CD8-positive, alpha-beta memory T cell (primary cell): Measurements from ENCODE around the gene C15orf39. TPM values are rescaled to one million over a fixed set of nuclear protein-coding genes. Genes with fewer than 3 reads are reported as not detected.
A peak's percentile ranks its signal among the peaks of the same experiment; 100 is the strongest.

Experiments used
- CTCF ChIA-PET: fragments of 350-600 bp; sonication (Branson Sonifier 250); formaldehyde crosslinking; loops from one replicate; lab custom pipeline; 2021; ENCODE audit warnings: antibody characterized with exemption; lab: Charles Lee
- POLR2A ChIA-PET: fragments of 350-600 bp; sonication (Branson Sonifier 250); formaldehyde crosslinking; loops from one replicate; lab custom pipeline; 2021; ENCODE audit warnings: antibody characterized with exemption; lab: Charles Lee
- DNase-seq, 5 donors: peaks; one replicate each; pipeline versions ENCODE4 v3.0.0 to v3.0.0-alpha.2; 2020 to 2022; ENCODE audit warnings: mixed read lengths in 1 of 5
- H3K27ac ChIP-seq: one replicate; pipeline ENCODE4 v1.7.0; 2013; ENCODE audit warnings: low read depth, mild to moderate bottlenecking, low read length, moderate library complexity
- H3K27me3 ChIP-seq: 2 replicates; pipeline ENCODE4 v1.7.0; 2013; ENCODE audit warnings: low read length, mild to moderate bottlenecking; ENCODE audit not compliant: insufficient read depth, poor library complexity, severe bottlenecking
- H3K36me3 ChIP-seq: 2 replicates; pipeline ENCODE4 v1.7.0; 2013; ENCODE audit warnings: mild to moderate bottlenecking, low read length, moderate library complexity; ENCODE audit not compliant: insufficient read depth
- H3K4me1 ChIP-seq: 2 replicates; pipeline ENCODE4 v1.7.0; 2013; ENCODE audit warnings: mild to moderate bottlenecking, low read length, moderate library complexity; ENCODE audit not compliant: insufficient read depth
- H3K4me3 ChIP-seq: 2 replicates; pipeline ENCODE4 v1.7.0; 2013; ENCODE audit warnings: mild to moderate bottlenecking, low read length
- H3K9me3 ChIP-seq: 2 replicates; pipeline ENCODE4 v1.7.0; 2013; ENCODE audit warnings: mild to moderate bottlenecking, low read length
- H3K27ac Mint-ChIP-seq, 8 donors: one replicate each; pipeline ENCODE4 v1.8.0; 2020 to 2021; ENCODE audit warnings: mixed read lengths in 8 of 8, mild to moderate bottlenecking in 6 of 8, inconsistent platforms in 3 of 8, moderate library complexity in 3 of 8
- H3K27me3 Mint-ChIP-seq, 2 donors: one replicate each; pipeline ENCODE4 v1.8.0; 2020 to 2021; ENCODE audit warnings: mixed read lengths in 2 of 2, mild to moderate bottlenecking in 1 of 2, moderate library complexity in 1 of 2
- H3K36me3 Mint-ChIP-seq, 3 donors: one replicate each; pipeline ENCODE4 v1.8.0; 2020 to 2021; ENCODE audit warnings: mixed read lengths in 3 of 3, inconsistent platforms in 1 of 3, mild to moderate bottlenecking in 1 of 3
- H3K4me1 Mint-ChIP-seq, 3 donors: one replicate each; pipeline ENCODE4 v1.8.0; 2020 to 2021; ENCODE audit warnings: mixed read lengths in 3 of 3, inconsistent platforms in 1 of 3, mild to moderate bottlenecking in 1 of 3
- H3K4me3 Mint-ChIP-seq, 7 donors: one replicate each; pipeline ENCODE4 v1.8.0; 2020 to 2021; ENCODE audit warnings: mixed read lengths in 7 of 7, mild to moderate bottlenecking in 6 of 7, moderate library complexity in 4 of 7, inconsistent platforms in 2 of 7
- H3K9me3 Mint-ChIP-seq, 5 donors: one replicate each; pipeline ENCODE4 v1.8.0; 2020 to 2022; ENCODE audit warnings: mixed read lengths in 5 of 5, mild to moderate bottlenecking in 3 of 5, moderate library complexity in 2 of 5, inconsistent platforms in 1 of 5
- polyA plus RNA-seq: library from polyadenylated mRNA; unstranded; fragments of 300-500 nt; fragmentation: Illumina TruSeq; gene quantifications from one replicate; pipeline ENCODE4 v1.2.3, GENCODE V29; 2021
- total RNA-seq, 2 experiments: library from RNA; stranded (reverse); gene quantifications; one replicate each; pipeline ENCODE4 v1.2.3, GENCODE V29; 2021

Gene C15orf39
- total and polyA plus RNA-seq, 3 experiments from 2014 or later, result 6.1 to 32.0 (median 29.8) TPM

- peaks cover 41% of the 10 kb centered on the region for H3K4me1 ChIP-seq
- peak overlapping the region; percentile 96 for H3K4me3 ChIP-seq
- H3K4me3 Mint-ChIP-seq, result peak overlapping the region; percentile 87 to 97 (median 94)
These were observed 692 bp upstream of the C15orf39 start for GRCh38 chr15:75200765-75201615.

GRCh38 chr15:75202251-75203016 lies 752 bp downstream of the C15orf39 start:
- peaks cover 41% of the 10 kb centered on the region for H3K4me1 ChIP-seq
- H3K9me3 ChIP-seq, result no peaks in the 10 kb centered on the region
- Mint-ChIP-seq H3K27ac (peak overlapping the region; percentile 92 to 98 (median 94)), H3K36me3 (peaks cover 0 to 20% (median 2%) of the 10 kb centered on the region in 3 donors), H3K9me3 (no peaks in the 10 kb centered on the region), H3K4me1 (peaks cover 34 to 63% (median 41%) of the 10 kb centered on the region in 3 donors), H3K4me3 (peak overlapping the region; percentile 87 to 97 (median 93)), H3K27me3 (peaks cover 0 to 1% of the 10 kb centered on the region in 2 donors)
- H3K27ac ChIP-seq, result peak overlapping the region; percentile 86
- ChIA-PET CTCF (interaction anchor here (0.7 to 4.4 kb wide), 14 partner anchors 11 to 1244 kb away, joined by 3 to 57 read pairs (median 4); partner anchors contain the start of gene PPCDC), POLR2A (interaction anchor here (1.2 to 1.8 kb wide), 4 partner anchors 173 to 249 kb away, joined by 3 to 10 read pairs (median 6); partner anchors contain the start of genes PPCDC and SIN3A)
- peaks cover 1% of the 10 kb centered on the region for H3K36me3 ChIP-seq
- H3K27me3 ChIP-seq, result no peaks in the 10 kb centered on the region
- peak overlapping the region; percentile 87 for H3K4me3 ChIP-seq
- DNase-seq, result peak; percentile 76 to 93 (median 84)

More at GRCh38 chr15:75200765-75201615, 692 bp upstream of the C15orf39 start:
- Histone ChIP-seq H3K36me3 (no peaks in the 10 kb centered on the region), H3K27ac (peak overlapping the region; percentile 64), H3K27me3 (no peaks in the 10 kb centered on the region), H3K9me3 (no peaks in the 10 kb centered on the region)
- Mint-ChIP-seq H3K27me3 (peaks cover 0 to 1% of the 10 kb centered on the region in 2 donors), H3K9me3 (no peaks in the 10 kb centered on the region), H3K36me3 (peaks cover 0 to 8% (median 0%) of the 10 kb centered on the region in 3 donors), H3K4me1 (peaks cover 34 to 63% (median 41%) of the 10 kb centered on the region in 3 donors), H3K27ac (peak overlapping the region in 7 of 8 donors; percentile 70 to 97 (median 87))
- POLR2A ChIA-PET, result interaction anchor here (0.5 to 1.5 kb wide), 7 partner anchors 35 to 586 kb away, joined by 3 to 10 read pairs (median 3); partner anchors contain the start of genes CLK3, PPCDC and SIN3A
- DNase-seq, result peak in 2 of 5 donors; percentile 27 to 28
- CTCF ChIA-PET, result interaction anchor here (0.7 to 4.1 kb wide), 19 partner anchors 10 to 1242 kb away, joined by 3 to 23 read pairs (median 4); partner anchors contain the start of genes PPCDC and RPP25

GRCh38 chr15:75203017-75203907 lies 1.6 kb downstream of the C15orf39 start:
- H3K27me3 ChIP-seq, result no peaks in the 10 kb centered on the region
- Mint-ChIP-seq H3K27me3 (peaks cover 0 to 1% of the 10 kb centered on the region in 2 donors), H3K9me3 (no peaks in the 10 kb centered on the region), H3K27ac (peak overlapping the region; percentile 92 to 98 (median 94)), H3K4me3 (peak overlapping the region; percentile 87 to 97 (median 93)), H3K4me1 (peaks cover 34 to 62% (median 41%) of the 10 kb centered on the region in 3 donors), H3K36me3 (peaks cover 0 to 29% (median 2%) of the 10 kb centered on the region in 3 donors)
- H3K9me3 ChIP-seq, result no peaks in the 10 kb centered on the region
- ChIA-PET CTCF (interaction anchor here (1.3 to 4.4 kb wide), 7 partner anchors 8 to 179 kb away, joined by 3 to 57 read pairs (median 4); partner anchors contain the start of gene PPCDC), POLR2A (interaction anchor here (1.0 to 1.8 kb wide), 2 partner anchors 174 to 208 kb away, joined by 4 to 6 read pairs; partner anchors contain the start of gene SCAMP5)
- peaks cover 41% of the 10 kb centered on the region for H3K4me1 ChIP-seq
- no peak for DNase-seq
- H3K27ac ChIP-seq, result peak overlapping the region; percentile 86
- peak overlapping the region; percentile 87 for H3K4me3 ChIP-seq
- H3K36me3 ChIP-seq, result peaks cover 10% of the 10 kb centered on the region

- Mint-ChIP-seq H3K4me1 (peaks cover 33 to 57% (median 40%) of the 10 kb centered on the region in 3 donors), H3K4me3 (peak overlapping the region; percentile 65 to 97 (median 93)), H3K27me3 (peaks cover 0 to 1% of the 10 kb centered on the region in 2 donors), H3K27ac (peak overlapping the region; percentile 82 to 97 (median 94)), H3K36me3 (peaks cover 0 to 35% (median 2%) of the 10 kb centered on the region in 3 donors), H3K9me3 (no peaks in the 10 kb centered on the region)
- peak overlapping the region; percentile 86 for H3K27ac ChIP-seq
- ChIA-PET POLR2A (interaction anchor here (1.0 to 1.8 kb wide), 3 partner anchors 96 to 209 kb away, joined by 3 to 6 read pairs (median 4); partner anchors contain the start of gene SCAMP5), CTCF (interaction anchor here (0.9 to 4.4 kb wide), 10 partner anchors 9 to 180 kb away, joined by 3 to 57 read pairs (median 4); partner anchors contain the start of gene PPCDC)
- peaks cover 39% of the 10 kb centered on the region for H3K4me1 ChIP-seq
- H3K36me3 ChIP-seq, result peaks cover 15% of the 10 kb centered on the region
- no peaks in the 10 kb centered on the region for H3K27me3 ChIP-seq
- peak overlapping the region; percentile 87 for H3K4me3 ChIP-seq
- H3K9me3 ChIP-seq, result no peaks in the 10 kb centered on the region
- DNase-seq, result no peak
These were observed 2.2 kb downstream of the C15orf39 start for GRCh38 chr15:75203908-75204263.

- ChIA-PET CTCF (interaction anchor here (0.7 to 4.4 kb wide), 11 partner anchors 9 to 270 kb away, joined by 3 to 57 read pairs (median 4); partner anchors contain the start of gene PPCDC), POLR2A (interaction anchor here (1.0 to 1.8 kb wide), 3 partner anchors 96 to 209 kb away, joined by 3 to 6 read pairs (median 4); partner anchors contain the start of gene SCAMP5)
- peak overlapping the region; percentile 65 to 97 (median 91) for H3K4me3 Mint-ChIP-seq
- H3K4me1 ChIP-seq, result peaks cover 35% of the 10 kb centered on the region
- peak overlapping the region; percentile 82 to 97 (median 94) for H3K27ac Mint-ChIP-seq
- H3K36me3 ChIP-seq, result peaks cover 20% of the 10 kb centered on the region
- peaks cover 0 to 1% of the 10 kb centered on the region in 2 donors for H3K27me3 Mint-ChIP-seq
- no peaks in the 10 kb centered on the region for H3K9me3 Mint-ChIP-seq
- H3K4me3 ChIP-seq, result no peak overlapping the region
- peaks cover 36 to 57% (median 40%) of the 10 kb centered on the region in 3 donors for H3K4me1 Mint-ChIP-seq
- peaks cover 0 to 41% (median 2%) of the 10 kb centered on the region in 3 donors for H3K36me3 Mint-ChIP-seq
- H3K27ac ChIP-seq, result no peak overlapping the region
- DNase-seq, result peak; percentile 76 to 90 (median 81)
- H3K9me3 ChIP-seq, result no peaks in the 10 kb centered on the region
- H3K27me3 ChIP-seq, result no peaks in the 10 kb centered on the region
These were observed 2.8 kb downstream of the C15orf39 start for GRCh38 chr15:75204340-75205063.

- CTCF ChIA-PET, result interaction anchor here (1.0 to 4.4 kb wide), 5 partner anchors 77 to 181 kb away, joined by 4 to 57 read pairs (median 4); partner anchors contain the start of gene PPCDC
- DNase-seq, result no peak
- no peaks in the 10 kb centered on the region for H3K9me3 ChIP-seq
- peaks cover 0 to 1% of the 10 kb centered on the region in 2 donors for H3K27me3 Mint-ChIP-seq
- H3K36me3 Mint-ChIP-seq, result peaks cover 0 to 46% (median 2%) of the 10 kb centered on the region in 3 donors
- peaks cover 20% of the 10 kb centered on the region for H3K36me3 ChIP-seq
- peaks cover 41 to 59% (median 42%) of the 10 kb centered on the region in 3 donors for H3K4me1 Mint-ChIP-seq
- POLR2A ChIA-PET, result interaction anchor here (1.2 kb wide), 1 partner anchor 97 kb away, joined by 3 read pairs; no protein-coding TSS in a partner anchor
- H3K4me1 ChIP-seq, result peaks cover 32% of the 10 kb centered on the region
- peak overlapping the region; percentile 8 to 97 (median 85) for H3K27ac Mint-ChIP-seq
- peak overlapping the region in 5 of 7 donors; percentile 18 to 97 (median 75) for H3K4me3 Mint-ChIP-seq
- no peaks in the 10 kb centered on the region for H3K27me3 ChIP-seq
- H3K4me3 ChIP-seq, result no peak overlapping the region
- H3K9me3 Mint-ChIP-seq, result no peaks in the 10 kb centered on the region
- no peak overlapping the region for H3K27ac ChIP-seq
These were observed 3.3 kb downstream of the C15orf39 start for GRCh38 chr15:75205064-75205395.
